Upper lobe of right lung (tissue), 1 donor: ENCODE data around the gene TMEM219. TPM values are rescaled to one million over a fixed set of nuclear protein-coding genes. Genes with fewer than 3 reads are reported as not detected.

Experiments used
- ATAC-seq: fragments of 200-7000 bp; cut with Tn5 transposase; one replicate; pipeline ENCODE4 v1.9.1; 2020; ENCODE audit warnings: mild to moderate bottlenecking, moderate library complexity
- DNase-seq: peaks from one replicate; pipeline ENCODE4 v3.0.0-alpha.2; 2020
- H3K27ac ChIP-seq: fragments of 200-600 bp; one replicate; pipeline ENCODE4 v1.8.0; 2022
- H3K27me3 ChIP-seq: fragments of 200-600 bp; one replicate; pipeline ENCODE4 v1.8.0; 2022; ENCODE audit warnings: mild to moderate bottlenecking
- H3K36me3 ChIP-seq: fragments of 200-600 bp; one replicate; pipeline ENCODE4 v1.8.0; 2022
- H3K4me1 ChIP-seq: fragments of 200-600 bp; one replicate; pipeline ENCODE4 v1.8.0; 2022
- H3K4me3 ChIP-seq: fragments of 200-600 bp; one replicate; pipeline ENCODE4 v1.8.0; 2022; ENCODE audit warnings: mild to moderate bottlenecking
- H3K9me3 ChIP-seq: fragments of 200-600 bp; one replicate; pipeline ENCODE4 v1.8.0; 2022
- CTCF ChIP-seq: fragments of 200-600 bp; IDR thresholded peaks from one replicate; pipeline ENCODE4 v1.8.0; 2022; ENCODE audit warnings: antibody characterized with exemption
- intact Hi-C: fragments of 100-400 bp; cut with DNase I; formaldehyde crosslinking; loops from one replicate; pipeline ENCODE4 v1.11.0; 2022
- total RNA-seq: library from RNA; stranded (reverse); fragmentation: NEBNext Ultra II Directional; extraction: Animal tissue kit (Norgen Biotek cat#: 25700); gene quantifications from one replicate; pipeline ENCODE4 v1.2.1, GENCODE V29; 2021
- donor health status: DM: no; HTN: yes; CAD: no; lungs with severe emphysema.

Gene TMEM219
- total RNA-seq, 1 donor from 2014 or later, result 133 TPM

GRCh38 chr16:29999605-30000004 lies 37.7 kb downstream of the TMEM219 start:
- Histone ChIP-seq H3K4me1 (peaks cover 13% of the 10 kb centered on the region), H3K9me3 (no peaks in the 10 kb centered on the region), H3K36me3 (peaks cover 17% of the 10 kb centered on the region), H3K4me3 (no peak overlapping the region), H3K27me3 (no peaks in the 10 kb centered on the region), H3K27ac (no peak overlapping the region)
- DNase-seq (no peak), ATAC-seq (no peak)
- TF ChIP-seq CTCF, result no peak
- intact Hi-C loops, result loop anchor here (10.0 kb wide), 2 partner anchors 75 to 145 kb away; partner anchors contain the start of gene KCTD13

- TF ChIP-seq CTCF, result no peak
Measured at GRCh38 chr16:30000735-30001631, 39.1 kb downstream of the TMEM219 start.

GRCh38 chr16:30002614-30003346 lies 40.9 kb downstream of the TMEM219 start:
- intact Hi-C loops, result loop anchor here (10.0 kb wide), 1 partner anchor 148 kb away; no protein-coding TSS in a partner anchor
- H3K27me3 ChIP-seq, result no peaks in the 10 kb centered on the region
- no peak overlapping the region for H3K4me3 ChIP-seq
- no peak for TF ChIP-seq CTCF
- ATAC-seq (no peak), DNase-seq (no peak)
- no peak overlapping the region for H3K27ac ChIP-seq
- H3K36me3 ChIP-seq, result peaks cover 17% of the 10 kb centered on the region
- no peaks in the 10 kb centered on the region for H3K9me3 ChIP-seq
- no peaks in the 10 kb centered on the region for H3K4me1 ChIP-seq

More at GRCh38 chr16:30000735-30001631, 39.1 kb downstream of the TMEM219 start:
- Histone ChIP-seq H3K27me3 (no peaks in the 10 kb centered on the region), H3K9me3 (no peaks in the 10 kb centered on the region), H3K4me3 (no peak overlapping the region), H3K27ac (no peak overlapping the region), H3K36me3 (peaks cover 17% of the 10 kb centered on the region), H3K4me1 (peaks cover 9% of the 10 kb centered on the region)
- intact Hi-C loops, result loop anchor here (10.0 kb wide), 1 partner anchor 146 kb away; no protein-coding TSS in a partner anchor
- DNase-seq (no peak), ATAC-seq (no peak)

- H3K4me3 ChIP-seq, result no peak overlapping the region
- no peak overlapping the region for H3K27ac ChIP-seq
- ATAC-seq (no peak), DNase-seq (no peak)
- no peaks in the 10 kb centered on the region for H3K4me1 ChIP-seq
- TF ChIP-seq CTCF, result no peak
- intact Hi-C loops, result loop anchor here (10.0 kb wide), 1 partner anchor 149 kb away; no protein-coding TSS in a partner anchor
- H3K27me3 ChIP-seq, result peaks cover 5% of the 10 kb centered on the region
- no peaks in the 10 kb centered on the region for H3K9me3 ChIP-seq
- H3K36me3 ChIP-seq, result peaks cover 13% of the 10 kb centered on the region
Measured at GRCh38 chr16:30003670-30004423, 42.0 kb downstream of the TMEM219 start.

- no peak overlapping the region for H3K4me3 ChIP-seq
- no peaks in the 10 kb centered on the region for H3K4me1 ChIP-seq
- peaks cover 11% of the 10 kb centered on the region for H3K27me3 ChIP-seq
- DNase-seq, result no peak
- peak; percentile 60 for ATAC-seq
- TF ChIP-seq CTCF, result no peak
- intact Hi-C loops, result loop anchor here (10.0 kb wide), 1 partner anchor 150 kb away; no protein-coding TSS in a partner anchor
- no peak overlapping the region for H3K27ac ChIP-seq
- H3K9me3 ChIP-seq, result no peaks in the 10 kb centered on the region
- H3K36me3 ChIP-seq, result peaks cover 13% of the 10 kb centered on the region
Measured at GRCh38 chr16:30004424-30004776, 42.5 kb downstream of the TMEM219 start.
